Gastrocnemius medialis (tissue), 4 donors: ENCODE results near the gene APBA2. TPM values are rescaled to one million over a fixed set of nuclear protein-coding genes. Genes with fewer than 3 reads are reported as not detected.

Source experiments
- ATAC-seq, 2 donors: fragments of 150-250 bp; one replicate each; pipeline ENCODE4 v1.9.1; 2016
- DNase-seq, 2 donors: peaks; one replicate each; pipeline ENCODE4 v3.0.0-alpha.2; 2019
- H3K27ac ChIP-seq, 4 donors: fragments of 200-600 bp; sonication (generic); 1 replicate in 1 of 4; 2 replicates in 3 of 4; pipeline ENCODE4 v1.5.1; 2016 to 2018; ENCODE audit warnings: mild to moderate bottlenecking in 2 of 4, moderate library complexity in 1 of 4
- H3K27me3 ChIP-seq, 3 donors: fragments of 200-600 bp; sonication (generic) in 2 of 3; 1 replicate in 1 of 3; 2 replicates in 2 of 3; pipeline versions ENCODE4 v1.5.1 to v1.6.0; 2016 to 2019; ENCODE audit warnings: mild to moderate bottlenecking in 1 of 3, moderate library complexity in 1 of 3
- H3K36me3 ChIP-seq, 2 donors: fragments of 200-600 bp; sonication (generic) in 1 of 2; one replicate each; pipeline ENCODE4 v1.5.1; 2017 to 2018
- H3K4me1 ChIP-seq, 2 donors: fragments of 200-600 bp; sonication (generic) in 1 of 2; one replicate each; pipeline ENCODE4 v1.5.1; 2016 to 2017; ENCODE audit warnings: mild to moderate bottlenecking in 2 of 2
- H3K4me3 ChIP-seq, 4 donors: fragments of 200-600 bp; sonication (generic) in 3 of 4; 1 replicate in 1 of 4; 2 replicates in 3 of 4; pipeline ENCODE4 v1.5.1; 2016 to 2019; ENCODE audit warnings: mild to moderate bottlenecking in 2 of 4
- H3K9me3 ChIP-seq, 3 donors: fragments of 200-600 bp; sonication (generic) in 2 of 3; 1 replicate in 1 of 3; 2 replicates in 2 of 3; pipeline ENCODE4 v1.5.1; 2016 to 2019
- CTCF ChIP-seq, 5 experiments: fragments of 450-650 bp in 3 of 5; fragments of 200-600 bp in 2 of 5; sonication (generic) in 2 of 5; IDR thresholded peaks in 4 of 5; conservative IDR thresholded peaks in 1 of 5; 1 replicate in 4 of 5; 2 replicates in 1 of 5; pipeline ENCODE4 v1.5.1; 2016 to 2019; ENCODE audit warnings: antibody characterized with exemption in 5 of 5, mild to moderate bottlenecking in 3 of 5, moderate library complexity in 3 of 5
- POLR2A ChIP-seq, 2 donors: fragments of 450-650 bp; IDR thresholded peaks; one replicate each; pipeline ENCODE4 v1.6.1; 2017; ENCODE audit warnings: antibody characterized with exemption in 2 of 2, mild to moderate bottlenecking in 2 of 2, moderate library complexity in 2 of 2
- in situ Hi-C, 4 donors: fragments of 200-750 bp; cut with MboI; loops; one replicate each; pipeline versions ENCODE4 v1.15.0 to v1.8.0; 2017; ENCODE audit warnings: low sequenced_read_pairs in 4 of 4
- intact Hi-C: fragments of 100-400 bp; cut with DNase I; formaldehyde crosslinking; loops from one replicate; pipeline ENCODE4 v1.15.1; 2023; ENCODE audit warnings: low total_unique reads
- total RNA-seq, 4 donors: library from RNA; depleted of rRNA; stranded (reverse); fragments of >200 nt; gene quantifications; one replicate each; pipeline versions ENCODE4 v1.1.0 to v1.2.3, GENCODE V29; 2016

Gene APBA2
- total RNA-seq, 4 donors from 2014 or later = 0.19 to 0.31 TPM; not detected in 2

GRCh38 chr15:28895566-28895965 lies 9.8 kb downstream of the APBA2 start:
- DNase-seq (no peak), ATAC-seq (no peak)
- intact Hi-C loops = no loop called here
- Histone ChIP-seq H3K27me3 (no peaks in the 10 kb centered on the region), H3K9me3 (no peaks in the 10 kb centered on the region), H3K27ac (no peak overlapping the region), H3K4me3 (no peak overlapping the region), H3K36me3 (no peaks in the 10 kb centered on the region), H3K4me1 (no peaks in the 10 kb centered on the region)
- TF ChIP-seq POLR2A (IDR thresholded peaks at IDR 0.05) = no peak
- TF ChIP-seq CTCF (IDR thresholded peaks at IDR 0.05 in 4 of 5, conservative IDR thresholded peaks at IDR 0.05 in 1 of 5) = no peak
- in situ Hi-C loops = no loop called here

- in situ Hi-C loops (no loop called here), intact Hi-C loops (no loop called here)
- TF ChIP-seq CTCF (IDR thresholded peaks at IDR 0.05 in 4 of 5, conservative IDR thresholded peaks at IDR 0.05 in 1 of 5) = no peak
- TF ChIP-seq POLR2A (IDR thresholded peaks at IDR 0.05) = no peak
- no peak overlapping the region for H3K27ac ChIP-seq
- no peaks in the 10 kb centered on the region for H3K9me3 ChIP-seq
- H3K36me3 ChIP-seq = no peaks in the 10 kb centered on the region
- no peak for ATAC-seq
- no peak overlapping the region for H3K4me3 ChIP-seq
- no peaks in the 10 kb centered on the region for H3K4me1 ChIP-seq
- H3K27me3 ChIP-seq = no peaks in the 10 kb centered on the region
- no peak for DNase-seq
Observed at GRCh38 chr15:28896951-28897350, 11.2 kb downstream of the APBA2 start.

GRCh38 chr15:28897861-28898585 lies 12.2 kb downstream of the APBA2 start:
- in situ Hi-C loops (no loop called here), intact Hi-C loops (no loop called here)
- no peak for DNase-seq
- Histone ChIP-seq H3K27ac (no peak overlapping the region), H3K4me3 (no peak overlapping the region), H3K36me3 (no peaks in the 10 kb centered on the region), H3K9me3 (no peaks in the 10 kb centered on the region), H3K4me1 (no peaks in the 10 kb centered on the region), H3K27me3 (no peaks in the 10 kb centered on the region)
- TF ChIP-seq POLR2A (IDR thresholded peaks at IDR 0.05) (no peak), CTCF (IDR thresholded peaks at IDR 0.05 in 4 of 5, conservative IDR thresholded peaks at IDR 0.05 in 1 of 5) (no peak)
- no peak for ATAC-seq

- H3K36me3 ChIP-seq = no peaks in the 10 kb centered on the region
- H3K4me3 ChIP-seq = no peak overlapping the region
- peaks cover 0 to 2% (median 0%) of the 10 kb centered on the region in 3 donors for H3K27me3 ChIP-seq
- in situ Hi-C loops (no loop called here), intact Hi-C loops (no loop called here)
- no peak for TF ChIP-seq CTCF (IDR thresholded peaks at IDR 0.05 in 4 of 5, conservative IDR thresholded peaks at IDR 0.05 in 1 of 5)
- TF ChIP-seq POLR2A (IDR thresholded peaks at IDR 0.05) = no peak
- no peaks in the 10 kb centered on the region for H3K9me3 ChIP-seq
- DNase-seq (no peak), ATAC-seq (no peak)
- H3K4me1 ChIP-seq = no peaks in the 10 kb centered on the region
- H3K27ac ChIP-seq = no peak overlapping the region
Observed at GRCh38 chr15:28899061-28899738, 13.4 kb downstream of the APBA2 start.
